Measurements from ENCODE around the gene BCAR1.

Gene BCAR1

GRCh38 chr16:75258807-75259141 lies 7.3 kb upstream of the BCAR1 start:
- TF ChIP-seq TAF1 (IDR thresholded peaks at IDR 0.05; ENCODE audit: borderline replicate concordance, insufficient read depth, low read length) (no peak), SIN3A (IDR thresholded peaks at IDR 0.05; ENCODE audit: borderline replicate concordance, insufficient read depth, low read length) (no peak), FOXP2 (optimal IDR thresholded peaks at IDR 0.05; ENCODE audit: borderline replicate concordance, extremely low read depth, extremely low read length, insufficient read depth) (no peak), POLR2AphosphoS5 (IDR thresholded peaks at IDR 0.05; ENCODE audit: low read depth, low read length) (no peak)
- TF ChIP-seq, protein P1, sequence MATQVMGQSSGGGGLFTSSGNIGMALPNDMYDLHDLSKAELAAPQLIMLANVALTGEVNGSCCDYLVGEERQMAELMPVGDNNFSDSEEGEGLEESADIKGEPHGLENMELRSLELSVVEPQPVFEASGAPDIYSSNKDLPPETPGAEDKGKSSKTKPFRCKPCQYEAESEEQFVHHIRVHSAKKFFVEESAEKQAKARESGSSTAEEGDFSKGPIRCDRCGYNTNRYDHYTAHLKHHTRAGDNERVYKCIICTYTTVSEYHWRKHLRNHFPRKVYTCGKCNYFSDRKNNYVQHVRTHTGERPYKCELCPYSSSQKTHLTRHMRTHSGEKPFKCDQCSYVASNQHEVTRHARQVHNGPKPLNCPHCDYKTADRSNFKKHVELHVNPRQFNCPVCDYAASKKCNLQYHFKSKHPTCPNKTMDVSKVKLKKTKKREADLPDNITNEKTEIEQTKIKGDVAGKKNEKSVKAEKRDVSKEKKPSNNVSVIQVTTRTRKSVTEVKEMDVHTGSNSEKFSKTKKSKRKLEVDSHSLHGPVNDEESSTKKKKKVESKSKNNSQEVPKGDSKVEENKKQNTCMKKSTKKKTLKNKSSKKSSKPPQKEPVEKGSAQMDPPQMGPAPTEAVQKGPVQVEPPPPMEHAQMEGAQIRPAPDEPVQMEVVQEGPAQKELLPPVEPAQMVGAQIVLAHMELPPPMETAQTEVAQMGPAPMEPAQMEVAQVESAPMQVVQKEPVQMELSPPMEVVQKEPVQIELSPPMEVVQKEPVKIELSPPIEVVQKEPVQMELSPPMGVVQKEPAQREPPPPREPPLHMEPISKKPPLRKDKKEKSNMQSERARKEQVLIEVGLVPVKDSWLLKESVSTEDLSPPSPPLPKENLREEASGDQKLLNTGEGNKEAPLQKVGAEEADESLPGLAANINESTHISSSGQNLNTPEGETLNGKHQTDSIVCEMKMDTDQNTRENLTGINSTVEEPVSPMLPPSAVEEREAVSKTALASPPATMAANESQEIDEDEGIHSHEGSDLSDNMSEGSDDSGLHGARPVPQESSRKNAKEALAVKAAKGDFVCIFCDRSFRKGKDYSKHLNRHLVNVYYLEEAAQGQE (IDR thresholded peaks at IDR 0.05; ENCODE audit: insufficient read depth in 1 of 2, low read depth in 2 of 2, low read length in 2 of 2) = no peak

- TF ChIP-seq TAF1 (IDR thresholded peaks at IDR 0.05; ENCODE audit: borderline replicate concordance, insufficient read depth, low read length) (no peak), SIN3A (IDR thresholded peaks at IDR 0.05; ENCODE audit: borderline replicate concordance, insufficient read depth, low read length) (no peak)
These were observed 6.7 kb upstream of the BCAR1 start for GRCh38 chr16:75257886-75258806.

GRCh38 chr16:75256696-75257343 lies 5.4 kb upstream of the BCAR1 start:
- TF ChIP-seq, protein P1 (IDR thresholded peaks at IDR 0.05; ENCODE audit: insufficient read depth in 1 of 2, low read depth in 2 of 2, low read length in 2 of 2) = no peak
- no peak for TF ChIP-seq SIN3A (IDR thresholded peaks at IDR 0.05; ENCODE audit: borderline replicate concordance, insufficient read depth, low read length)
- no peak for TF ChIP-seq TAF1 (IDR thresholded peaks at IDR 0.05; ENCODE audit: borderline replicate concordance, insufficient read depth, low read length)
- no peak for TF ChIP-seq FOXP2 (optimal IDR thresholded peaks at IDR 0.05; ENCODE audit: borderline replicate concordance, extremely low read depth, extremely low read length, insufficient read depth)
- TF ChIP-seq POLR2AphosphoS5 (IDR thresholded peaks at IDR 0.05; ENCODE audit: low read depth, low read length) = no peak

DNA sequence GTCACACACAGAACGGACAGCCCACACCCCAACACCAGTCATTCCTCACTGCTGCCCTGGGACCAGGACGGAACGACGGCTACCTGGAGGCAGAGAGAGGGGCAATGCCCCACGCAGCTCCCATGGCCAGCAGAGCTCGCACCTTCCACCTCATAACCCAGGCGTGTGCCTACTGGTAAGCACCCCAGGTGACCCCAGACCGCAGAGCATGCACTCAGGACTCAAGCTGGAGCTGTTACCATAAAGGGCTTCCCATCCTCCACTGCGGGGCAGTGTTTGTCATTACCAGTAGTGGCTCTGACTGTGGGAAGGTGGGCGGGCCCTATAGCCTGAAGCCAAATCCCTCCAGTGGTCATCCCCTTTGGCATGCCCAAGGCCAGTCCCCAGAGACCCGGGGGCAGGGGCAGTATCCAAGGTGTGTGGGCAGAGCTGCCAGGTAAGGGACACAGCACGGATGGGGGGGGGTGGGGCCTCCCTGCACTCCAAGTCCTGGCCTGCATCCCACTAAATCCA lies 4.7 kb upstream of the BCAR1 start:
- TF ChIP-seq FOXP2 (optimal IDR thresholded peaks at IDR 0.05; ENCODE audit: borderline replicate concordance, extremely low read depth, extremely low read length, insufficient read depth) (no peak), TAF1 (IDR thresholded peaks at IDR 0.05; ENCODE audit: borderline replicate concordance, insufficient read depth, low read length) (no peak), SIN3A (IDR thresholded peaks at IDR 0.05; ENCODE audit: borderline replicate concordance, insufficient read depth, low read length) (no peak), POLR2AphosphoS5 (IDR thresholded peaks at IDR 0.05; ENCODE audit: low read depth, low read length) (no peak)
- TF ChIP-seq, protein P1 (IDR thresholded peaks at IDR 0.05; ENCODE audit: insufficient read depth in 1 of 2, low read depth in 2 of 2, low read length in 2 of 2) = no peak

GRCh38 chr16:75254359-75254837 lies 3.0 kb upstream of the BCAR1 start:
- TF ChIP-seq TAF1 (IDR thresholded peaks at IDR 0.05; ENCODE audit: borderline replicate concordance, insufficient read depth, low read length) (no peak), SIN3A (IDR thresholded peaks at IDR 0.05; ENCODE audit: borderline replicate concordance, insufficient read depth, low read length) (no peak), POLR2AphosphoS5 (IDR thresholded peaks at IDR 0.05; ENCODE audit: low read depth, low read length) (no peak), FOXP2 (optimal IDR thresholded peaks at IDR 0.05; ENCODE audit: borderline replicate concordance, extremely low read depth, extremely low read length, insufficient read depth) (no peak)
- TF ChIP-seq, protein P1 (IDR thresholded peaks at IDR 0.05; ENCODE audit: insufficient read depth in 1 of 2, low read depth in 2 of 2, low read length in 2 of 2) = no peak
